COR-L47 (cell line): ENCODE data around the gene MEDAG.

Experiments used
- DNase-seq: peaks from one replicate; lab custom pipeline; 2025; lab: John Stamatoyannopoulos, UW

MEDAG gene

GRCh38 chr13:30957258-30957943 lies 51.3 kb downstream of the MEDAG start:
- no peak for DNase-seq

GRCh38 chr13:30959678-30960077 lies 53.6 kb downstream of the MEDAG start:
- DNase-seq = no peak

DNA sequence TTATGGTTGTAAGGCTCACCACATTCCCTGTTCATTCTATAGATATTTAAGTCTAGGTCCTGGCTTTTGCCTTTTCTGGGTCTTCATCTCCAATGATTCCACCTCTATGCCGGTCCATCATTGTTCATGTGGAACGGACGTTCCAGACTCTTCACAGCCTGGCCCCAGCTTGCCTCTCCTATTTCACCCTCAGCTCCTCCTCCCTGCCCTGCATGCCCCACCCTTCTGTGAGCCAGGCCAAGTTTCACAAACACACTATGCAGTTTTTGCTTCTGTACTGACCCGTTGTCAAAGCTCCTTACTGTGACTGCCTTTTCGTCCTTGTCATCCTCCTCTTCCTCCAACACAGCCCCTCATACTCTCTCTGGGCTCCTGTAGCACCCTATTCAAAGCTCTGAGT lies 57.7 kb downstream of the MEDAG start:
- no peak for DNase-seq

DNA sequence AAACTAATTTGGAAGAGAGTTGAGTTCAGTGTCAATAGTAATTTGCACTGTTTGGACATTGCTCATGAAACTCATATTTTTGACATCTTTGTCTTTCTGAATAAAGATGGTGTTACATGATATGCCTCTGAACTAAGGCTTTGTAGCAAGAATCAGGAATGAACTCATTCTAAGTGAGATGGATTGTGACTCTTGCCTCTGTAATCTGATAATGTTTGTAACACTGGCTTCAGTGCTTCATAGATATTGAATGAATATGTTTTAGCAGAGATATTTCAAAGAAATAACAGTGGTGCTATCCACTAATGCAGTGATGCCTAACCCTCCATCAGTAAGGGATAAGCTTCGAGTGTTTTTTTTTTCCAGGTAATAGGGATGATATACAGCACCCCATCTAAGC lies 59.3 kb downstream of the MEDAG start:
- DNase-seq = no peak

- DNase-seq = no peak
These were observed 60.0 kb downstream of the MEDAG start for GRCh38 chr13:30966101-30966500.

DNA sequence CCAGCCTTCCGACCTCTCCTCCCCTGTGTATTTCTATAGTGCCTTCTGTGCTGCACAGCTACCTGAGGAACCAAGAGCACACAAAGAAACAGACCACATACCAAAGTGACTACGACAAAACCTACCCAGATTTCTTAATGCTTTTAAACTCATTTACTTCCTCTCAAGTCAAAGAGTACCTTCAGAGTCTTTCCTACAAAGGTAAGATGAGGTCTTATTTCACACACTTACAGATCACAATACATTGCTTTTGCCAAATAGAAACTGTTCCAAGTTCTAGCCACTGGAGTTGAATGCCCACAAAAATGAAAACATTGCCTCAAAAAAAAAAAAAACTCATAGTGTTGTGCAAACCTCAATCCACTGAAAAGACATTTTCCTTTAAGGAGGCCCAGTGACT lies 62.8 kb downstream of the MEDAG start:
- no peak for DNase-seq

DNA sequence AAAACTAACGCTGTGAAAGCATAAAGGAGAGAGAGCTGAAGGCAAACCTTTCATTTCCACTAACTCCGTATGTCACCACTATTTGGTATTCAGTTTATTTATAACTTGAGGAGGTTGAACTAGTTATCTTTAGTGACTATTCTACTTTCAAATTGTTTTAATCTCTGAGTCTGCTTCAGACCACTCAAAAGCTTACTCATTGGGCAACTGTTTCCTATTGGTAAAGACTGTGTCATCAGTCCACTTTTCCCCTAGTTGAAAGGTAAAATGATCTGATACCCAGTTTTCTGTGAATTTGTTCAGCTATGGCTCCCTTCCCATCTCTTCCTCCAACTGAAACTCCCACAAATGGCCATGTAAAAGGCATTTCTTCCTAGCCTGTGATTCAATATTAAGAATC lies 65.5 kb downstream of the MEDAG start:
- no peak for DNase-seq

GRCh38 chr13:30972888-30973377 lies 66.9 kb downstream of the MEDAG start:
- no peak for DNase-seq

- no peak for DNase-seq
These were observed 68.3 kb downstream of the MEDAG start for GRCh38 chr13:30974350-30974749.
